ENCODE data around the gene POU6F2.

GRCh38 chr7:39164887-39165286, 187.2 kb downstream of the POU6F2 start:
- TF ChIP-seq POLR2A (IDR thresholded peaks at IDR 0.05) (no peak), CTCF (IDR thresholded peaks at IDR 0.05) (no peak)

All from body of pancreas (tissue), 4 donors.